GM23338 (cell line): ENCODE results near the gene RIIAD1.

ENCODE experiments used
- EZH2phosphoT487 ChIP-seq: fragments of 200-600 bp; sonication (generic); IDR thresholded peaks from one replicate; pipeline ENCODE4 v1.8.1; 2018; ENCODE audit warnings: antibody characterized with exemption; ENCODE audit not compliant: unreplicated experiment
- POLR2AphosphoS5 ChIP-seq: IDR thresholded peaks from 2 replicates; pipeline ENCODE4 v1.6.1; 2016; ENCODE audit warnings: antibody characterized with exemption, low read depth
- TF ChIP-seq, protein P1 (sequence below), 2 experiments: fragments of 200-600 bp in 1 of 2; sonication (generic) in 1 of 2; conservative IDR thresholded peaks; 2 replicates each; pipeline versions ENCODE4 v1.5.1 to v1.6.1; 2016 to 2017; ENCODE audit warnings: antibody characterized with exemption in 2 of 2, low read depth in 2 of 2, mild to moderate bottlenecking in 2 of 2, moderate library complexity in 1 of 2

GRCh38 chr1:151706464-151707415 is 14.6 kb upstream of the RIIAD1 start:
- TF ChIP-seq, protein P1, sequence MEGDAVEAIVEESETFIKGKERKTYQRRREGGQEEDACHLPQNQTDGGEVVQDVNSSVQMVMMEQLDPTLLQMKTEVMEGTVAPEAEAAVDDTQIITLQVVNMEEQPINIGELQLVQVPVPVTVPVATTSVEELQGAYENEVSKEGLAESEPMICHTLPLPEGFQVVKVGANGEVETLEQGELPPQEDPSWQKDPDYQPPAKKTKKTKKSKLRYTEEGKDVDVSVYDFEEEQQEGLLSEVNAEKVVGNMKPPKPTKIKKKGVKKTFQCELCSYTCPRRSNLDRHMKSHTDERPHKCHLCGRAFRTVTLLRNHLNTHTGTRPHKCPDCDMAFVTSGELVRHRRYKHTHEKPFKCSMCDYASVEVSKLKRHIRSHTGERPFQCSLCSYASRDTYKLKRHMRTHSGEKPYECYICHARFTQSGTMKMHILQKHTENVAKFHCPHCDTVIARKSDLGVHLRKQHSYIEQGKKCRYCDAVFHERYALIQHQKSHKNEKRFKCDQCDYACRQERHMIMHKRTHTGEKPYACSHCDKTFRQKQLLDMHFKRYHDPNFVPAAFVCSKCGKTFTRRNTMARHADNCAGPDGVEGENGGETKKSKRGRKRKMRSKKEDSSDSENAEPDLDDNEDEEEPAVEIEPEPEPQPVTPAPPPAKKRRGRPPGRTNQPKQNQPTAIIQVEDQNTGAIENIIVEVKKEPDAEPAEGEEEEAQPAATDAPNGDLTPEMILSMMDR (conservative IDR thresholded peaks at IDR 0.05; ENCODE audit: low read depth in 2 of 2), result no peak
- TF ChIP-seq POLR2AphosphoS5, result no peak
- TF ChIP-seq EZH2phosphoT487, result no peak
